Measurements from ENCODE around the gene BTG2. TPM values are rescaled to one million over a fixed set of nuclear protein-coding genes. Genes with fewer than 3 reads are reported as not detected.

BTG2 gene
- total and polyA plus RNA-seq, 2 experiments from 2014 or later: 6.3 to 9.1 TPM

GRCh38 chr1:203359010-203359571 lies 53.8 kb downstream of the BTG2 start (continued):
- TF ChIP-seq ZNF462 (CRISPR knock-in tag; IDR thresholded peaks at IDR 0.05) (no peak), NANOG (IDR thresholded peaks at IDR 0.05; ENCODE audit: borderline replicate concordance) (no peak), EZH2phosphoT487 (IDR thresholded peaks at IDR 0.05; ENCODE audit: unreplicated experiment) (no peak), ZNF331 (CRISPR knock-in tag; IDR thresholded peaks at IDR 0.05; ENCODE audit: low read depth) (no peak)

Small RNAs within 50 kb of the gene (small RNA-seq; reads per million reads assigned to genes)
- gene AL359837.1 (ENCODE audit: low replicate concordance) (not detected), gene RNU6-487P (ENCODE audit: low replicate concordance) (not detected)

Other genes with a start within 250 kb of the BTG2 start
- gene MYOG, start 219.5 kb upstream of the BTG2 start, total RNA-seq (2014; rRNA removed; shearing (Covaris generic)): not detected in 2 replicates
- gene MYOG, start 219.5 kb upstream of the BTG2 start, polyA plus RNA-seq (2016; fragmentation: Nextera tagmentation; extraction: Ambion mirVana): not detected in 2 replicates
- gene ADORA1, start 177.8 kb upstream of the BTG2 start, total RNA-seq (2014; rRNA removed; shearing (Covaris generic)): 1.8 and 3.8 TPM in 2 replicates
- gene ADORA1, start 177.8 kb upstream of the BTG2 start, polyA plus RNA-seq (2016; fragmentation: Nextera tagmentation; extraction: Ambion mirVana): 0.63 and 1.5 TPM in 2 replicates
- not detected in 2 replicates for gene MYBPH, start 129.7 kb upstream of the BTG2 start, total RNA-seq (2014; rRNA removed; shearing (Covaris generic))
- gene MYBPH, start 129.7 kb upstream of the BTG2 start, polyA plus RNA-seq (2016; fragmentation: Nextera tagmentation; extraction: Ambion mirVana): not detected in 2 replicates
- gene CHI3L1, start 118.8 kb upstream of the BTG2 start, total RNA-seq (2014; rRNA removed; shearing (Covaris generic)): 0.76 TPM in 1 of 2 replicates, not detected in the other
- gene CHI3L1, start 118.8 kb upstream of the BTG2 start, polyA plus RNA-seq (2016; fragmentation: Nextera tagmentation; extraction: Ambion mirVana): not detected in 2 replicates
- 0.07 TPM in 1 of 2 replicates, not detected in the other for gene CHIT1, start 75.8 kb upstream of the BTG2 start, total RNA-seq (2014; rRNA removed; shearing (Covaris generic))
- gene CHIT1, start 75.8 kb upstream of the BTG2 start, polyA plus RNA-seq (2016; fragmentation: Nextera tagmentation; extraction: Ambion mirVana): 0.47 and 0.85 TPM in 2 replicates
- 0.31 and 1.3 TPM in 2 replicates for gene FMOD, start 45.6 kb downstream of the BTG2 start, total RNA-seq (2014; rRNA removed; shearing (Covaris generic))
- 0.27 TPM in 1 of 2 replicates, not detected in the other for gene FMOD, start 45.6 kb downstream of the BTG2 start, polyA plus RNA-seq (2016; fragmentation: Nextera tagmentation; extraction: Ambion mirVana)
- gene PRELP, start 170.3 kb downstream of the BTG2 start, total RNA-seq (2014; rRNA removed; shearing (Covaris generic)): 0.03 and 0.08 TPM in 2 replicates
- gene PRELP, start 170.3 kb downstream of the BTG2 start, polyA plus RNA-seq (2016; fragmentation: Nextera tagmentation; extraction: Ambion mirVana): 0.03 and 0.12 TPM in 2 replicates
- gene OPTC, start 188.6 kb downstream of the BTG2 start, total RNA-seq (2014; rRNA removed; shearing (Covaris generic)): 1.0 TPM in 1 of 2 replicates, not detected in the other
- 0.26 and 0.50 TPM in 2 replicates for gene OPTC, start 188.6 kb downstream of the BTG2 start, polyA plus RNA-seq (2016; fragmentation: Nextera tagmentation; extraction: Ambion mirVana)